ENCODE results near the gene PLXNA3. TPM values are rescaled to one million over a fixed set of nuclear protein-coding genes. Genes with fewer than 3 reads are reported as not detected.

The PLXNA3 gene
- total RNA-seq, 1 donor from 2014 or later = 85.1 TPM

GRCh38 chrX:154441564-154441963 is 16.5 kb upstream of the PLXNA3 start:
- Mint-ChIP-seq H3K4me3 (no peak overlapping the region), H3K9me3 (no peaks in the 10 kb centered on the region), H3K27ac (no peak overlapping the region), H3K36me3 (no peaks in the 10 kb centered on the region), H3K4me1 (ENCODE audit: unreplicated experiment) (no peaks in the 10 kb centered on the region), H3K27me3 (no peaks in the 10 kb centered on the region)
- no peak for TF ChIP-seq CTCF (conservative IDR thresholded peaks at IDR 0.05)
- DNase-seq (ENCODE audit: extremely low spot score, unreplicated experiment) = no peak

GRCh38 chrX:154441984-154442707 is 15.9 kb upstream of the PLXNA3 start:
- Mint-ChIP-seq H3K27ac (no peak overlapping the region), H3K27me3 (no peaks in the 10 kb centered on the region), H3K4me3 (no peak overlapping the region), H3K36me3 (no peaks in the 10 kb centered on the region), H3K9me3 (no peaks in the 10 kb centered on the region), H3K4me1 (ENCODE audit: unreplicated experiment) (no peaks in the 10 kb centered on the region)
- no peak for DNase-seq (ENCODE audit: extremely low spot score, unreplicated experiment)
- TF ChIP-seq CTCF (conservative IDR thresholded peaks at IDR 0.05) = no peak

GRCh38 chrX:154443479-154443910 is 14.6 kb upstream of the PLXNA3 start:
- Mint-ChIP-seq H3K27me3 (no peaks in the 10 kb centered on the region), H3K36me3 (no peaks in the 10 kb centered on the region), H3K9me3 (no peaks in the 10 kb centered on the region), H3K4me3 (peak overlapping the region; percentile 83), H3K4me1 (ENCODE audit: unreplicated experiment) (no peaks in the 10 kb centered on the region), H3K27ac (peak overlapping the region; percentile 75)
- TF ChIP-seq CTCF (conservative IDR thresholded peaks at IDR 0.05) = no peak
- DNase-seq (ENCODE audit: extremely low spot score, unreplicated experiment) = no peak

- Mint-ChIP-seq H3K27me3 (no peaks in the 10 kb centered on the region), H3K36me3 (no peaks in the 10 kb centered on the region)
Measured at GRCh38 chrX:154443992-154444754, 13.9 kb upstream of the PLXNA3 start, which contains the start of gene FAM50A. TSS of gene FAM50A (plus strand) at chrX:154444141. CDS start at chrX:154444236, 95 bp downstream.

GRCh38 chrX:154444755-154445246 is 13.3 kb upstream of the PLXNA3 start:
- Mint-ChIP-seq H3K4me3 (no peak overlapping the region), H3K27me3 (no peaks in the 10 kb centered on the region), H3K36me3 (no peaks in the 10 kb centered on the region), H3K9me3 (no peaks in the 10 kb centered on the region), H3K4me1 (ENCODE audit: unreplicated experiment) (no peaks in the 10 kb centered on the region), H3K27ac (no peak overlapping the region)
- DNase-seq (ENCODE audit: extremely low spot score, unreplicated experiment) = no peak
- TF ChIP-seq CTCF (conservative IDR thresholded peaks at IDR 0.05) = no peak

More at GRCh38 chrX:154443992-154444754, 13.9 kb upstream of the PLXNA3 start, which contains the start of gene FAM50A:
- Mint-ChIP-seq H3K4me3 (peak within 1 kb of the TSS; percentile 83), H3K27ac (peak within 1 kb of the TSS; percentile 75), H3K4me1 (ENCODE audit: unreplicated experiment) (no peaks in the 10 kb centered on the region), H3K9me3 (no peaks in the 10 kb centered on the region)
- no peak for DNase-seq (ENCODE audit: extremely low spot score, unreplicated experiment)
- TF ChIP-seq CTCF (conservative IDR thresholded peaks at IDR 0.05) = peak; percentile 24

Data from type B pancreatic cell (in vitro differentiated cells).